GM21526 (cell line): ENCODE measurements around the gene TWIST1.

ENCODE experiments used
- ATAC-seq: cut with Tn5 transposase; IDR thresholded peaks from one replicate; pipeline ENCODE4 v1.9.1; 2021; ENCODE audit warnings: moderate library complexity; ENCODE audit not compliant: unreplicated experiment, low FRiP score

The TWIST1 gene

DNA sequence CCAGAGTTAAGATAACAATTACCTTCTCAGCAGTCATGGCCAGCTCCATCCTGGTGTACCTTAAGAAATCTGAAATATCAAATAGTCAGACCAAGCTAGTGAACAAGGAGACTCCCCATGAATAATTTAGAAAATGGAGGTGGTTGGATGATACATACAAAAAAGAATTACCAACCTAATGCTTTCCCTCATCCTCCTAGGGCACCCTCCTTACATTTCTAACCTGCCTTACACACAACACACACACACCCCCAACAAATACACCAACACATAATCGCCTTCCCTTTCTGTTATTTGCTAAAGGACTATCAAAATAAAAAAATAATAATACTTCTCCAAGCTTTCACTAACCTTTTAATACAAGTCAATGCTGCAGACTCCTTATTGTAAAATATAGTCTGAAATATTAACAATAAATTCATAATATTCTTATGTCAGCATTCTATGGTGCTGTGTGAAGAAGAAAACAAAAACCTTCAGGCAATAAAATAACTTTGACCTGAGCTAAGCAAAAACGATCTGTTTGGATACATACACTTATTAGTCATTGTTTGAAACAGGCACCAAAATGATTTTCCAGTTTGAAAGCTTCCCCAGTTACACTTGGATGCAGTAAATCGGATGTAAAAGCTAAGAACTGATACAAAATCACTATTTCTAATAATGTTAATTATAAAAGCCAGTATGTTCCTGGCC lies 3.4 kb downstream of the TWIST1 start:
- ATAC-seq = no peak

DNA sequence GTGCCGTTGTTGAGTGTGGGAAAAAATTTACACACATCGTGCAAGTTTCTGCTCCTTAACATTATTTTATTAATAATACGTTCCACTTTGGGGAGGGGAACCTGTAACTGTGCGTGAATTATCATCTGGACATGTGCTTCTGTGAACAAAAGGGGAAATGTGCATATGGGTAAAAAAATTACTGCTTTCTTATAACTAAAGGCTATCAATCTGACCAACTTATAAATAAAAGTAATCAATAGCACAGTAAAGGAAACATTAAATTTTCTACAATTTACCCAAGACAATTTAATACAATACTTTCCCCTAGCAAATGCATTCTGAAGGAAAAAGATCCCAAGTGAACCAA lies 4.5 kb downstream of the TWIST1 start:
- no peak for ATAC-seq

DNA sequence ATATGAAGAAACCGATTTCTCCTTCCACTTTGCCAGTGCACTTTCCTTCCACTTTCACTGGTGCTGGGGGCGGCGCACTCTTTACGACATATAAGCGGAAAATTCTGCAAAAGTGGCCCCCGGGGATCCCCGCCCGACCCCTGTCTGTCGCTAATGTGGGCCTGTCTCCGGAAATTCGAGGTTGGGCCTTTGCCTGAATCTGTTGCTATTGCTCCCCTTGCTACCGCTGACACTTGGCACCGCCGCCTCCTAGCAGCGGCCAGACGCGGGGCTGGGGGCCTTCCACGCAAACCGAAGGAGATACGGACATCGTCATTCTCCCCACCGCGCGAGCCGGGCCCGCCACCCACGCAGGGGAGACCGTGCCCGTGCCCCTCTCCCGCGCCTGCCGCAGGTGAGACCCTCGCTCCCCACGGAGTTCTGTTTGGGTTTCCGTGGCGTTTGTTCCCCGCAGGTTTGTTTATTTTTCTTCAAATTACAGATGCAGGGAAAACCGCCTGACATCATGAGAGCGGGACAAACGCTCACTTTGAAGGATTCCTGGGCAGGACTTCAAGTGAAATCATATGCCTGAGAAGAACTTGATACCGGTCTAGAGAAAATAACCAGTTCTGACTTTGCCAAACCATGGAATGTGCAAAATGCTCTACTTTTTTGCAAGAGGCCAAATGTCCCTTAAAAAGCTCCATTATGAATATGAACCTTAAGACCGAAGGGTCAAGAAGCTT lies 5.0 kb downstream of the TWIST1 start:
- no peak for ATAC-seq

DNA sequence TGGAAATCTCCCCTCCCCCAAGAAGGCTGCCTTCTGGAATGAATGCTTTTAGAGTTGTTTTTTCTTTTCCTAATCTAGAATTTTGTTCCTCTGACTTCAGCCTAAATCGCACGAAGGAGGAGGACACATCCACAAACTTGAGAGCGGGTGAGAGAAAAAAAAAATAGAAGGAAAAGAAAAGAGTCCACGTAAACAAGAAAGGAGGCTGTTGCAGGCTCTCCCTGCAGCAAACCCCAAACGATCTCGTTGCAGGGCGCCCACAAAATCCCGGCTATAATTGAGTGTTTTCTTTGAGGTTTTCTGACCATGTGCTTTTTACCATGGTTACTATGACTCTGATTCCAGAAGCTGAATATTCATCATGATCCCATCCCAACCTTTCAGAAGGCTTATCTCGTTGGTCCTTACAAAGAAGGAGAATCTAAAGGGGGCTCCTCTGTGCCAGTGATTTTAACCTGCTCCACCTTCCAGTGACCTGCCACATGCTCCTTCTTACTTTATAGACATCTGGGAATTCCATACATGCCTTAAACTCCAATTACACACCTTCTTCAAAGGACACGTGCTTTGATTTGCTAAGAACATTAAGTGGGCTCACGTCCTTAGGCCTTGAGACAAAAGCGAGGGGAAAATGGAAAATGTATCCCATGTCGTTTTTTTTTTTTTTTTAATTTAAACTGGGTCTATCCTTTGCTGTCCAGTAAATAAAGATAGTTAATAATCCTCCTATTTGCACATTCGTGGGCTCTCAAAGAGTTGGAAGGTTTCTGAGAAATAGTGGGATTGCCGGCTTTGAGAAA lies 5.8 kb downstream of the TWIST1 start:
- ATAC-seq = no peak

DNA sequence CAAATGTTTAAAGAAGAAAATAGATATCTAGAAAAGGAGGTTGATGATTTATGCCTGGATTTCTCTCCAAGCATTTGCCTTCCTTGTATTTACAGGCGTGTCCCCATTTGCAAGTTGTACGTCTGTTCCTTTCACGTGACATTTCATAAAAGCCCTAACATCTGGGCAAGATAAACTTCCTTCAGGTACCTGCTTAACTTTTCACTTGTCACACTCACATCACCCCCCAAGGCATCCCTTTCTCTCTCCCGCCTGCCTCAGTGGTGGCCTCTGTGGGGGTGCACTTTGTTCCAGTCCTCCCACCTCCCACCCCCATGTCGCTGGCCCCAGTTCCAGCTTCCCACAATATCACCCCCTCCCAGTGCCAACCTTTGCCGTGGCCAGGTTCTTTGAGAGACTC lies 6.7 kb downstream of the TWIST1 start:
- ATAC-seq = no peak

DNA sequence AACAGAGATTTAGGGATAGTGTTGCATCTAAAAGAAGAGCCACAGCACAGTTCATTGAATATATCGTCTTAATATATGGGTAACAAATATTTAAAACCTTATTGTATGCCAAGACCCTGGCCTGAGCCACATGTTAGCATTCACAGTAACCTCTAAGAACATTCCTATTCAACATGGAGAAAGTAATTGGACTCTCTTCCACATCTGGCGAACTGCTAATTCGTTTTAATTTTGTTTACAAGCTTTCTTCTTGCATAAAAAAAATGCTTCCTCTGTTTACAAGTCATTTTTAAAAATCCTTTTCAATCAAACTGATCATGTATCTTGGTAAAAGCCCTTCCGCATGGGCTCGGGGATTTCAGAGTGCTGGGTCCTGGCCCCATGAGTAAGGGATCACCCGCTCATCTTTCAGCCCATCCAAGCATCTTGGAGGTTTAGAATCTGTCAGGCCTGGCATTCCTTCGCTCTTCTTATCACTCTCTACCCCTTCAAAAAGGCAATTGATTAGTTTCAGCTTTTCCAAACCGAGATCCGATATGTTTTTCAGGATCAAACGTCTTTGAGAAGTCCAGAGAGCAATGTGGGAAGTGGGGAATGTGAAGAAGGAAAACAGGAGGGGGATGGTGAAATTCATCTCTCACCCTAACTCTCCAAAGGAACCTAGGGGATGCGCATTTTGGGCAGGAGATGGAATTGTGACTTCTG lies 7.3 kb downstream of the TWIST1 start:
- no peak for ATAC-seq

DNA sequence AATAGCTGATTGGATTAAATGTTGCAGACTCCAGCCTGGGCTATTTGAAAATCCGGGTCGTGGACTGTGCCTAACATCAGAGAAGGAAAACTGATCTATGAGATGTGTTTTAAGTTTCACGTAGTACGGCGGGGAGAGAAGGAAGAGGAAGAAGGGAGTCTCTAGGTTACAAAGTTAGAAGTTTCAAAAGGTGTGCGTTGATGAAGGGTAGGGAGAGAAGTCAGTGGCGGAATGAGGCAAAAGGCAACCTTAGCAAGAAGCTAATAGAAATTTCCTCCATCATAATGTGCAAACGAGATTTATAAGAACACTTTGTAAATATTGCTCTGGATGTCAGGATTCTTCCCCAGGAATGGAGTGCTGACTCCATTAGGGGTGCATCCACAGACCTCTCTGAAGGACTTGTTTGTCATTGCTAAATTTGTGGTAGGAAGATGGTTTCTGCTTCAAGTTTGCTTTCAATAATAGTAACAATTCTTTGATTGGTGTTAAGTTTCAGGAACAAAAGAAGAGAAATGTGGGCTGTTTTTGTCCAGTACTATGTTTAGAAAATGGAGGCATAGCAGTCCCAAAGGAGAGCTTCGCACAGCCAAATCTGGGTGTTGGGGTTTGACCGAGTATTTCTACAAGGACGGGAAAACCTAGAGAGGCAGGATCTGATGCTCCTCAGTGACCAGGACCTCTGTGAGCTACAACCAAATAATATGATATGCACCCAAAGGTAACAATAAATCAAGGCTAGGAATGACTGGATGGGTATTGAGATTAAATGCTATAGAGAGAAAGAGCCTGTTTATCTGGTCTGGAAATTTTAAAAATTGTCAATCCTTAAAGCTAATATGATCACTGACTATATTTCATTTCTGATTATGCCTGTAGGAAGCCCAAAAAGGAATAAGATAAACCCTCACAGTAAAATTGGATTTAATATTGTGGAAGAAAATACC lies 8.2 kb downstream of the TWIST1 start:
- no peak for ATAC-seq

DNA sequence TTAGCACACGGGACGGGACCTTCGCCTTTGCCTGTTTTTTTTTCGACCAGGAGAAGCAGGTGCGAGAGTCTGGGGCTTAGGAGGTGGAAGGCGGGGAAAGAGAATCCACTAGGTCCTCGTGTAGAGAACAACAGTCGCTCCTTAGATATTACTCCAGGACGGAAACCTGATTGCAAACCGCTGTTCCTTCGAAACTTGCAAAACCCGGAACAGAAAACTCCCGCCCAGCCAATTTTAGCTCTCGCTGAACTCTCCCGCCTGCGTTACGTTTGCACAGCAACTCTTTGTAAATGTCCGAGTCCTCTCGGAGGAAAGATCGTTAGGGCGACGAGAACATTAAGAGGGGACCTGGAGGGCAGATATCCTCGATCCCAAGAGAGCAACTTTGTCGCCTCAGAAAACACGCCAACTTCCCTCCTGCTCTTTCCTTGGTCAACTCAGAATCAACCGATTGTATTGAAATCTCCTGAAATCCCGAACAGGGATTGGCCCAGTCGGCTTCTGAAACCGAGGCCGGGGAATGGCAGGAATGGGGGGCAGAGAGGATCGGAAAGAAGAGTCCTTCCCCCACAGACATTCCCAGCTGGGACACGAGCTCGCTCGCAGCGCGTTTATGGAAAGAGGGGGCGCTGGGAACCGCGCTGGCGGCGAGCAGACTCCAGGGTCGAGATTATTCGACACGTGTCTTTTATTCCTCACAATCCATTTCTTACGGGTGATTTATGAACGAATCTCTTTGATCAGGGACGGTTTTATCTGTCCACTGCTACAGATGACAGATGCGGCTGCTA lies 9.9 kb downstream of the TWIST1 start:
- ATAC-seq = no peak

DNA sequence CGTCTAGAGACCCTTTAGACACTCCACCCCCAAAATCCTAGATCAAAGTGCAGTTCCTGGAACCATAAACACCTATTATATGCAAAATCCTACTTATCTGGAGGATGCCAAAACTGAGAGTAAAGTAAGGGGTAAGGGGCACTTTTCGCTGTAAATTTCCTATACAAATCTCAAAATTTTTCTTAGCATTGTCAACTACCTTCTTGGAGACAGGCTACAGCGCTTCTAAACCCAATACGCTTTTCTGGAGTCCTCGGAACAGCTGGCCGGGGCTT lies 10.4 kb downstream of the TWIST1 start:
- ATAC-seq = no peak

DNA sequence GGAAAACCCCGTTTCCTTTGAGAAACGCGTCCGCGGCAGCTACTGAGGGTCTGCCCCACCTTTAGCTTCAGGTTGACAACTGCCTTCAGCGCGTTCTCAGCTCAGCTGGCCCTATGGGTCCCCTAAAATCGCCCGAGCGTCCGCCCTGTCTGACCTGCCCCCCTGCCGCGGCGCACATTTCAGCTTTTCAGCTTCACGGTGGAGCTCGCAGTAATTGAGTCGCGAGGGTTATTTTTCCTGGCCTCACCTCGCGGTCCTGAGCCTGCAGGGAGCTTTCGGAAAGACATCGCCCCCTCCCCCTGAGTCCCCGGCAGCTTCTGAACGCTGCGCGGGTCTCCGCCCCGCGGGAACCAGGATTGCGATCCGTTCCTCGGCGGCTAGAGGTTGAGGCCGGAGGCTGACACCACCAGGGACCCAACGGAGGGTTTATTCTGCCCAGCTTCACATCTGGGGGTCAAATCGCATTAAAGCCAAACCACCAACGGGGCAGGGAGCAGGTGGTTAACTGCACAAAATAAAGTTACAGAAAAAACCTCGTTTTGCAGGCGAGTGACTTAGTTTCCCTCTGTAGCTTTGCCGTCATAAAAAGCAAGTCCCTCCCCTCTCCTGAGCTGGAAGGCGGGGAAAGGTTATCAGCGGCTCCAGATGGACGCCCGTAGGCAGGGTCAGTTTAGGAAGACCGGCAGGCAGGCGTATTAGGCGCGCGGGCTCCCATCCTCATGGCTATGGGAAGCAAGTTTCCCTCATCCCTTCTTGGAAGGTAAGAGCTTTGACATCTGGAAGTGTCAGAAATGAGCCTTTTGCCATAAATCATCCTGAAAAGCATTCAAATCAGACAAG lies 11.0 kb downstream of the TWIST1 start:
- ATAC-seq = no peak

DNA sequence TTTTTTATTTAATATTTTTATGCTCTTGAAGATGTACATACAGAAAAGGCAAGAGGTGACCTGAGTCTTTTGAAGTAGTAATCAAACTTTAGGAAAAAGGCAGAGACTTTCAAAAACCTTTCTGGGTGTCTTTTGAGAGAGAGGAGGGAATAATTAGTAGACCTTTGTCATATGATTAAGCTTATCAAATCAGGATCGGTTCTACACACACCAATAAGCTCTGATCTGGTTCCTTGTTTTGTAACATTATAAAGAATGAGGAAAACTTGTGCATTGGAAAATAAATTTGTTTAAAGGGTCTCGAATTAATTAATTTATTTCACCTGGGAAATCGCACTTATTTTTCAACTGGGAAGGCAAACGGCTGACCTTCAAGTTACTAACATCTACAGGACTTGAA lies 11.9 kb downstream of the TWIST1 start:
- no peak for ATAC-seq

DNA sequence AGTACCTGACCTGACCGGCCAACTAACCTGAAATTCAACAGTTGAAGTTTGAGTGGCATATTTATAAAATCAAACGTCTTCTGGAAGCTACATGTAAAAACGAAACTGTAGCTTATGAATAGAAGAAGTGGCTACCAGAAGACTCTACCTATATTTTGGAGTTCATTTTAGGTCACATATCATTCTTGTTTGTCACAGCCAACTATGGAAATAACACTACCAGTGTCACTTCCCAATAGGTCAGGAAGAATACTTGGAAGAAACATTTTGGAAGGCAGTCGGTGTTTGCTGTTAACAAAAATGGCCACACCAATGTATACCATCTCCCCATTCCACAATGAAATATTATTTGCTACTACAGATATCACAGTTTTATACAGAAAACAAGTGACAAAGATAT lies 12.6 kb downstream of the TWIST1 start:
- ATAC-seq = no peak

DNA sequence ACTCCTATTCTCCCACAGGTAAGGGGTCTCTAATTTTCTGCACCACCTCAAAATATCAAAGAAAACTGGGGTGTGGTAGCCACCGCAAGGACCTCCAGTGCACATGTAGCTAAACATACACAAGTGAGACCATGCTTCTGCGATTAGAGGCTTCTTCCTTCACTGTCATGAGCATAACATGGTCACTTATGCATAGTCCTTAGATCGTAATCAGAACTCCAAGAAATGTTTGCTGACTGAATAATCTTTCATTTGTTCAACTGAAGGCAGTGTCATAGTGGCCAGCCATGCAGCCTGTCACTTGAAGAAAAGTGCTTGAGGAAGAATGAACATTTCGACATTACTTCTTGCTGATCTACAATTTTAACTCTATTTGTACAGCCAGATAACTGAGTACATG lies 14.6 kb downstream of the TWIST1 start:
- no peak for ATAC-seq

DNA sequence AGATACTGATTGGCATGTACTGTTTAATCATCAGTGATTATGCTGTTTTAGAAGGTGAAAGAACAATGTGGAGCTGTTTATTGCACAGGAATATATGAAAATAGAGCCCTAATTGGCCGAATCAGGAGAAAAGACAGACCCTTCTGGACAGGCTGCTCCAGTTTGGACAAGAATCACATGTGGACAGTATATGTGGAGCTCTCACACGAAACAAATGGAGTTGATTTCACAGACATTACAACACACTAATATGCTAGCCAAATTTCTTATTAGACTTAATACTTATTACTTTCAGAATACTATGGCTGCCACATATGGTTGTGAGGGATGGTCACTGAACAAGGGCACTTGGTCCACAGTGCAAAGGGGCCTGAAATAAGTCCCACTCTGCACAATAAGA lies 15.5 kb downstream of the TWIST1 start:
- no peak for ATAC-seq

DNA sequence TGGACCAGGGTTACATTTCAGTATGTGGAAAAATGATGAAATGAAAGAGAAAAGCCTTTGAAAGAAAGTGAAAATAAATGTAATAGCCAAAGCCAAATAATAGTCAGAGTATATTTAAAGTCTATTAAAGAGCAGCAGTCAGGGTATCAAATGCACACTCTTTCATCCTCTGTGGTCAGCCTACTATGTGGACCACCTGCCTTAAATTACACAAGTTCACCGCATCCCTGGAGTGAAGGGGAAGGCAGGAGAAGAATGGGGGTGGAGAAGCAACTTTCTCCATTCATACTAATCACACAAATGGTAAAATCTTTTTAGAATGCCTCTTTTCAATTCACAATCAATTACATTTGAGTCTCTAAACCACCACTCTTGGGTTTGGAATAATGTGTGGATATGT lies 16.0 kb downstream of the TWIST1 start:
- no peak for ATAC-seq

DNA sequence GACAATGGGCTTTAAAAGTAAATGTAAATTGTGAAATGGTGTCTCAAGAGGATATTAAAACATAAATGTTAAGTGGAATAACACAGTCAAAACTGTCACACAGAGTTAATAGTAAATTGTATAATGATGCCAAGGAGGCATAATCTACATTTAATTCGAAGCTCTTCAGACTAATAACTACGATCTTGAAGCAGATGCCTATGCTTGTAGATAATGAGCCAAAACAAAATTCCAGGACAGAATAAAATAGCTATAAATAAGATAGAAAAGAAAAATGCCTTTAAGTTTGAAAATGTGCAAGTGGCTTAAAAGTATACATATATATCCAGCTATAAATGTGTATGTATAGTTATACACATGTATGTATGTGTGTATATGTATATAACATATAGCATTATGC lies 17.5 kb downstream of the TWIST1 start:
- no peak for ATAC-seq

DNA sequence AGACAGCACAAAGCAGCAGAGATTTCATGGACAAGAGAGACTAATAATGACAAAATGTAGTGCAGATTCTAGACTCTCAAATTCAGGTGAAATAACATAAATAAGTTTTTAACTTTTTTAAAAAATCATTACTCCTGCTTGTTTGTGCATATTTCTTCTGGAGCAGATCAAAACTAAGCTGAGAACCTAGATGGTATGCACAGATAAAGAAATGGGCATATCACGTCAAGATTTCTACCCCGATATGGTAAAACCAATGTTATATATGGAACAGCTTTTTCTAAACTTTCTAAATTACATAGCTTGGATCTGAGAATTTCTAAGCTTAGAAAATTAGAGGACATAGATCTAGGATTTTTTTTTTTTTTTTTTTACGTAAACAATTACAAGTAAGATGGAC lies 18.2 kb downstream of the TWIST1 start:
- no peak for ATAC-seq

DNA sequence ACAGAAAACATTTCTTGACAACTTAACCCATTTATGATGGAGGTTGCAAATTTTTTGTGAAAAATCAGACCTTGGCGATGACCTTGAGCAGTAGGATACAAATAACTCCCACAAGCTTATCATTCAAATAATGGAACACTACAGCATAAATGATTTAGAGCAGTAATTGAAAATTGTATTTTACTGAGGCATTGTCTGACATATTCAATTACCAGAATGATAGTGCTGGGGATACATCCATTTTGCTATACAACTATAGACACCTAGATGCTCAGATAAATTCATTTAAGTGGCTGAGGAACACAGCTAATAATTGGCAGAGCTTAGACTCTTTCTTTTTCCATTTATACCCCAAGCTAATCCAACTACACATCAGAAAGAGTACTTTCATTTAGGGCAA lies 18.9 kb downstream of the TWIST1 start:
- no peak for ATAC-seq
